K562 (cell line): ENCODE data around the gene OR52A5. TPM values are rescaled to one million over a fixed set of nuclear protein-coding genes. Genes with fewer than 3 reads are reported as not detected.

ENCODE experiments used
- ATAC-seq: fragments of 200-7000 bp; cut with Tn5 transposase; 3 replicates; pipeline ENCODE4 v1.9.1; 2020; ENCODE audit warnings: moderate library complexity
- BruUV-seq: library from RNA; stranded (reverse); fragments of 400-500 nt; replicated peaks from 2 replicates; lab custom pipeline; 2021; lab: Mats Ljungman, UMichigan
- CTCF ChIA-PET: fragments of 300-600 bp; formaldehyde crosslinking; extraction: SDS; loops from one replicate; lab custom pipeline; 2021; ENCODE audit warnings: low intra/inter-chr PET ratio; lab: Yijun Ruan, JAX
- POLR2A ChIA-PET: fragments of 300-600, 350-650 bp; sonication (Branson Sonifier 250); formaldehyde crosslinking; extraction: SDS; loops from one replicate; lab custom pipeline; 2021; ENCODE audit warnings: antibody characterized with exemption, inconsistent platforms; lab: Yijun Ruan, JAX
- DNase-seq, 4 experiments: peaks; one replicate each; pipeline versions ENCODE4 v3.0.0 to v3.0.0-alpha.2; 2011 to 2018; ENCODE audit warnings: low spot score in 3 of 4, mixed read lengths in 3 of 4; ENCODE audit errors: extremely low read depth in 1 of 4
- FAIRE-seq: peaks from 2 replicates; lab custom pipeline; 2011; peaks lifted over from hg19 to GRCh38; lab: Jason Lieb, UNC
- H2AFZ ChIP-seq: 2 replicates; pipeline ENCODE4 v1.6.0; 2011; ENCODE audit warnings: low read depth, low read length, control low read depth, inconsistent platforms
- H3K27ac ChIP-seq: fragments of 200-600 bp; 3 replicates; pipeline ENCODE4 v1.8.0; 2011; ENCODE audit warnings: low read depth, mild to moderate bottlenecking, control low read depth, inconsistent platforms, low read length, moderate library complexity, mixed read lengths; ENCODE audit errors: extremely low read depth
- H3K27me3 ChIP-seq, 2 experiments: fragments of 300-600 bp in 1 of 2; 2 replicates in 1 of 2; 3 replicates in 1 of 2; pipeline versions ENCODE4 v1.6.0 to v1.8.0; 2011; ENCODE audit warnings: inconsistent platforms in 2 of 2, low read length in 2 of 2, mild to moderate bottlenecking in 1 of 2, mixed read lengths in 1 of 2, moderate library complexity in 1 of 2; ENCODE audit not compliant: control insufficient read depth in 2 of 2, insufficient read depth in 2 of 2
- H3K36me3 ChIP-seq: fragments of 300-600 bp; 3 replicates; pipeline ENCODE4 v1.8.0; 2011; ENCODE audit warnings: mild to moderate bottlenecking, low read length, inconsistent platforms; ENCODE audit not compliant: control insufficient read depth, insufficient read depth
- H3K4me1 ChIP-seq, 2 experiments: fragments of 200-600 bp in 1 of 2; replicated peaks in 1 of 2; 2 replicates in 1 of 2; 3 replicates in 1 of 2; pipeline versions ENCODE4 v1.5.1 to v1.8.0; 2011; ENCODE audit warnings: inconsistent platforms in 2 of 2, low read length in 2 of 2, mild to moderate bottlenecking in 1 of 2, mixed read lengths in 1 of 2, moderate library complexity in 1 of 2; ENCODE audit not compliant: control insufficient read depth in 2 of 2, insufficient read depth in 2 of 2
- H3K4me2 ChIP-seq: 2 replicates; pipeline ENCODE4 v1.6.1; 2011; ENCODE audit warnings: low read length, control low read depth, inconsistent platforms, mixed read lengths; ENCODE audit not compliant: insufficient read depth
- H3K4me3 ChIP-seq: fragments of 200-600 bp; sonication (generic), shearing (Covaris generic); 2 replicates; pipeline ENCODE4 v1.5.1; 2016; ENCODE audit warnings: control low read depth, inconsistent platforms
- H3K79me2 ChIP-seq: fragments of 200-600 bp; 3 replicates; pipeline ENCODE4 v1.8.0; 2011; ENCODE audit warnings: low read length, inconsistent platforms; ENCODE audit not compliant: control insufficient read depth, insufficient read depth
- H3K9ac ChIP-seq, 2 experiments: 2 replicates each; pipeline versions ENCODE4 v1.6.0 to v1.6.1; 2011; ENCODE audit warnings: low read depth in 2 of 2, low read length in 2 of 2, control low read depth in 1 of 2, inconsistent platforms in 1 of 2, mild to moderate bottlenecking in 1 of 2, mixed read lengths in 1 of 2; ENCODE audit not compliant: insufficient read depth in 1 of 2
- H3K9me1 ChIP-seq: one replicate; pipeline ENCODE4 v1.6.0; 2011; ENCODE audit warnings: inconsistent platforms, mild to moderate bottlenecking, low read length, moderate library complexity; ENCODE audit not compliant: control insufficient read depth, insufficient read depth
- H3K9me3 ChIP-seq: replicated peaks from 2 replicates; pipeline ENCODE4 v1.5.1; 2011; ENCODE audit warnings: low read depth, low read length, inconsistent platforms; ENCODE audit not compliant: control insufficient read depth, insufficient read depth
- H4K20me1 ChIP-seq: replicated peaks from 2 replicates; pipeline ENCODE4 v1.6.1; 2011; ENCODE audit warnings: low read length, inconsistent platforms, mixed read lengths; ENCODE audit not compliant: control insufficient read depth, insufficient read depth
- CAMTA2 ChIP-seq: fragments of 250-450 bp; sonication (Bioruptor Pico); conservative IDR thresholded peaks from 2 replicates; pipeline ENCODE4 v1.5.1; 2022
- HOXB6 ChIP-seq: fragments of 250-450 bp; sonication (Bioruptor Pico); IDR thresholded peaks from 2 replicates; pipeline ENCODE4 v1.5.1; 2022; ENCODE audit warnings: mild to moderate bottlenecking, borderline replicate concordance
- NCOA6 ChIP-seq: fragments of 450-650 bp; IDR thresholded peaks from 2 replicates; pipeline ENCODE4 v1.6.1; 2017; ENCODE audit warnings: mild to moderate bottlenecking
- OTX1 ChIP-seq: fragments of 450-650 bp; formaldehyde crosslinking; IDR thresholded peaks from 2 replicates; pipeline ENCODE4 v1.4.0; 2022; ENCODE audit warnings: mild to moderate bottlenecking
- ZNF778 ChIP-seq: fragments of 450-650 bp; formaldehyde crosslinking; IDR thresholded peaks from 2 replicates; pipeline ENCODE4 v1.4.0; 2020; ENCODE audit warnings: mild to moderate bottlenecking, moderate library complexity
- WGBS: fragments of 100-300 bp; shearing (Covaris generic); methylation state at CpG from one replicate; pipeline ENCODE4 v1.1.6; 2016; ENCODE audit warnings: low coverage, mixed read lengths; ENCODE audit not compliant: insufficient coverage; ENCODE audit errors: missing lambda C conversion rate; 5-methylcytosine and 5-hydroxymethylcytosine counted together
- in situ Hi-C: fragments of 300-500 bp; cut with MboI; formaldehyde crosslinking; loops from 4 replicates; pipeline ENCODE4 v1.15.0; 2018; ENCODE audit warnings: inconsistent platforms, mixed read lengths
- intact Hi-C: fragments of 100-400 bp; cut with micrococcal nuclease; formaldehyde crosslinking; loops from 2 replicates; pipeline ENCODE4 v1.14.2; 2022
- polyA plus RNA-seq, 8 experiments: library from polyadenylated mRNA; depleted of rRNA in 4 of 8; stranded (reverse) in 5 of 8; unstranded in 3 of 8; fragments of >200 nt; fragmentation: Nextera tagmentation in 2 of 8; fragmentation: Illumina TruSeq in 1 of 8; extraction: Ambion mirVana in 2 of 8; extraction: Trizol in 1 of 8; gene quantifications; 2 replicates each; pipeline versions ENCODE4 v1.2.1 to v1.2.3, GENCODE V29; 2011 to 2014; ENCODE audit warnings: inconsistent platforms in 1 of 8, missing spikeins in 1 of 8
- total RNA-seq, 7 experiments: library from RNA; depleted of rRNA in 6 of 7; stranded (reverse); fragments of >200 nt in 6 of 7; fragmentation: Illumina TruSeq in 2 of 7; extraction: Trizol in 2 of 7; gene quantifications; 2 replicates each; pipeline versions ENCODE4 v1.2.1 to v1.2.3, GENCODE V29; 2011 to 2021; ENCODE audit warnings: low replicate concordance in 1 of 7
- TF ChIP-seq, protein P1 (sequence below): IDR thresholded peaks from 3 replicates; pipeline ENCODE4 v1.6.1; 2011; ENCODE audit warnings: borderline replicate concordance, mild to moderate bottlenecking, moderate library complexity; ENCODE audit not compliant: insufficient read length; ENCODE audit errors: extremely low read depth
- TF ChIP-seq, protein P2 (sequence below): sonication (generic); formaldehyde crosslinking; IDR thresholded peaks from 2 replicates; pipeline ENCODE4 v1.8.1; 2023; ENCODE audit warnings: missing genetic modification reagents, mild to moderate bottlenecking, borderline replicate concordance
- TF ChIP-seq, protein P3 (sequence below): fragments of 250-450 bp; sonication (Bioruptor Pico); IDR thresholded peaks from 2 replicates; pipeline ENCODE4 v1.5.0; 2021; ENCODE audit warnings: mild to moderate bottlenecking, borderline replicate concordance
- TF ChIP-seq, protein P4 (sequence below): sonication (generic); formaldehyde crosslinking; IDR thresholded peaks from 2 replicates; pipeline ENCODE4 v1.8.0; 2022; ENCODE audit warnings: mild to moderate bottlenecking, missing genetic modification reagents

The OR52A5 gene
- total and polyA plus RNA-seq, 9 of the 15 experiments (the other 6 are each of a cell fraction or from before 2014, with no cell fraction given) = 0.04 to 1.1 (median 0.94) TPM; not detected in 6

DNA sequence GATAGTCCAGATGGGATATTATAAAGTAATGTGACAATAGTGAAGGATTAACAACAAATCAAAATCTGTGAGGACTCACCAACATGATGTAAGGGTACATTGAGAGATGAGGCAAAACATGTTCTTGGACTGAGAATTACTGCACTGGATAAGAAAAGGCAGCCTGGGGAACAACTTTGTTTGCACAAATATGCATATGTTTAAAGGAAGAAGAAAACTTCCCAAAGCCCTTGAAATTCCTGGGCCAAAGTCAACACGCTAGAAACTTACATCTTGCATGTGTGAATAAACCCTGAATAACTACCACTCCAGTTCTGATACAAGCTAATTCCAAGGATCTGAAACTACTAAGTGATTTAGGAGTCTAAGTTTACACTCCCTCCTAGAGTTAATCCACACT, 1.1 kb downstream of the OR52A5 start:
- Histone ChIP-seq H3K27ac (no peak overlapping the region), H3K79me2 (no peaks in the 10 kb centered on the region), H3K4me3 (no peak overlapping the region), H3K27me3 (no peaks in the 10 kb centered on the region), H2AFZ (no peak overlapping the region), H4K20me1 (no peaks in the 10 kb centered on the region), H3K9ac (no peak overlapping the region), H3K9me3 (no peaks in the 10 kb centered on the region), H3K4me2 (no peak overlapping the region), H3K4me1 (peaks cover 5 to 8% of the 10 kb centered on the region in 2 experiments; a peak in 4 of 5 replicates), H3K9me1 (no peaks in the 10 kb centered on the region), H3K36me3 (no peaks in the 10 kb centered on the region)
- 50% methylated on average over 1 of the region's 1 CpG for WGBS
- ChIA-PET CTCF (no interaction called here), POLR2A (interaction anchor here (1.7 kb wide), 1 partner anchor 369 kb away, joined by 6 read pairs; no protein-coding TSS in a partner anchor)
- TF ChIP-seq NCOA6 (no peak), OTX1 (no peak), HOXB6 (CRISPR knock-in tag) (no peak), ZNF778 (no peak), CAMTA2 (no peak)
- TF ChIP-seq, protein P1, sequence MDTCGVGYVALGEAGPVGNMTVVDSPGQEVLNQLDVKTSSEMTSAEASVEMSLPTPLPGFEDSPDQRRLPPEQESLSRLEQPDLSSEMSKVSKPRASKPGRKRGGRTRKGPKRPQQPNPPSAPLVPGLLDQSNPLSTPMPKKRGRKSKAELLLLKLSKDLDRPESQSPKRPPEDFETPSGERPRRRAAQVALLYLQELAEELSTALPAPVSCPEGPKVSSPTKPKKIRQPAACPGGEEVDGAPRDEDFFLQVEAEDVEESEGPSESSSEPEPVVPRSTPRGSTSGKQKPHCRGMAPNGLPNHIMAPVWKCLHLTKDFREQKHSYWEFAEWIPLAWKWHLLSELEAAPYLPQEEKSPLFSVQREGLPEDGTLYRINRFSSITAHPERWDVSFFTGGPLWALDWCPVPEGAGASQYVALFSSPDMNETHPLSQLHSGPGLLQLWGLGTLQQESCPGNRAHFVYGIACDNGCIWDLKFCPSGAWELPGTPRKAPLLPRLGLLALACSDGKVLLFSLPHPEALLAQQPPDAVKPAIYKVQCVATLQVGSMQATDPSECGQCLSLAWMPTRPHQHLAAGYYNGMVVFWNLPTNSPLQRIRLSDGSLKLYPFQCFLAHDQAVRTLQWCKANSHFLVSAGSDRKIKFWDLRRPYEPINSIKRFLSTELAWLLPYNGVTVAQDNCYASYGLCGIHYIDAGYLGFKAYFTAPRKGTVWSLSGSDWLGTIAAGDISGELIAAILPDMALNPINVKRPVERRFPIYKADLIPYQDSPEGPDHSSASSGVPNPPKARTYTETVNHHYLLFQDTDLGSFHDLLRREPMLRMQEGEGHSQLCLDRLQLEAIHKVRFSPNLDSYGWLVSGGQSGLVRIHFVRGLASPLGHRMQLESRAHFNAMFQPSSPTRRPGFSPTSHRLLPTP = no peak
- TF ChIP-seq, protein P2, sequence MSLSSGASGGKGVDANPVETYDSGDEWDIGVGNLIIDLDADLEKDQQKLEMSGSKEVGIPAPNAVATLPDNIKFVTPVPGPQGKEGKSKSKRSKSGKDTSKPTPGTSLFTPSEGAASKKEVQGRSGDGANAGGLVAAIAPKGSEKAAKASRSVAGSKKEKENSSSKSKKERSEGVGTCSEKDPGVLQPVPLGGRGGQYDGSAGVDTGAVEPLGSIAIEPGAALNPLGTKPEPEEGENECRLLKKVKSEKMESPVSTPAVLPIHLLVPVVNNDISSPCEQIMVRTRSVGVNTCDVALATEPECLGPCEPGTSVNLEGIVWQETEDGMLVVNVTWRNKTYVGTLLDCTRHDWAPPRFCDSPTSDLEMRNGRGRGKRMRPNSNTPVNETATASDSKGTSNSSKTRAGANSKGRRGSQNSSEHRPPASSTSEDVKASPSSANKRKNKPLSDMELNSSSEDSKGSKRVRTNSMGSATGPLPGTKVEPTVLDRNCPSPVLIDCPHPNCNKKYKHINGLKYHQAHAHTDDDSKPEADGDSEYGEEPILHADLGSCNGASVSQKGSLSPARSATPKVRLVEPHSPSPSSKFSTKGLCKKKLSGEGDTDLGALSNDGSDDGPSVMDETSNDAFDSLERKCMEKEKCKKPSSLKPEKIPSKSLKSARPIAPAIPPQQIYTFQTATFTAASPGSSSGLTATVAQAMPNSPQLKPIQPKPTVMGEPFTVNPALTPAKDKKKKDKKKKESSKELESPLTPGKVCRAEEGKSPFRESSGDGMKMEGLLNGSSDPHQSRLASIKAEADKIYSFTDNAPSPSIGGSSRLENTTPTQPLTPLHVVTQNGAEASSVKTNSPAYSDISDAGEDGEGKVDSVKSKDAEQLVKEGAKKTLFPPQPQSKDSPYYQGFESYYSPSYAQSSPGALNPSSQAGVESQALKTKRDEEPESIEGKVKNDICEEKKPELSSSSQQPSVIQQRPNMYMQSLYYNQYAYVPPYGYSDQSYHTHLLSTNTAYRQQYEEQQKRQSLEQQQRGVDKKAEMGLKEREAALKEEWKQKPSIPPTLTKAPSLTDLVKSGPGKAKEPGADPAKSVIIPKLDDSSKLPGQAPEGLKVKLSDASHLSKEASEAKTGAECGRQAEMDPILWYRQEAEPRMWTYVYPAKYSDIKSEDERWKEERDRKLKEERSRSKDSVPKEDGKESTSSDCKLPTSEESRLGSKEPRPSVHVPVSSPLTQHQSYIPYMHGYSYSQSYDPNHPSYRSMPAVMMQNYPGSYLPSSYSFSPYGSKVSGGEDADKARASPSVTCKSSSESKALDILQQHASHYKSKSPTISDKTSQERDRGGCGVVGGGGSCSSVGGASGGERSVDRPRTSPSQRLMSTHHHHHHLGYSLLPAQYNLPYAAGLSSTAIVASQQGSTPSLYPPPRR = no peak
- TF ChIP-seq, protein P3, sequence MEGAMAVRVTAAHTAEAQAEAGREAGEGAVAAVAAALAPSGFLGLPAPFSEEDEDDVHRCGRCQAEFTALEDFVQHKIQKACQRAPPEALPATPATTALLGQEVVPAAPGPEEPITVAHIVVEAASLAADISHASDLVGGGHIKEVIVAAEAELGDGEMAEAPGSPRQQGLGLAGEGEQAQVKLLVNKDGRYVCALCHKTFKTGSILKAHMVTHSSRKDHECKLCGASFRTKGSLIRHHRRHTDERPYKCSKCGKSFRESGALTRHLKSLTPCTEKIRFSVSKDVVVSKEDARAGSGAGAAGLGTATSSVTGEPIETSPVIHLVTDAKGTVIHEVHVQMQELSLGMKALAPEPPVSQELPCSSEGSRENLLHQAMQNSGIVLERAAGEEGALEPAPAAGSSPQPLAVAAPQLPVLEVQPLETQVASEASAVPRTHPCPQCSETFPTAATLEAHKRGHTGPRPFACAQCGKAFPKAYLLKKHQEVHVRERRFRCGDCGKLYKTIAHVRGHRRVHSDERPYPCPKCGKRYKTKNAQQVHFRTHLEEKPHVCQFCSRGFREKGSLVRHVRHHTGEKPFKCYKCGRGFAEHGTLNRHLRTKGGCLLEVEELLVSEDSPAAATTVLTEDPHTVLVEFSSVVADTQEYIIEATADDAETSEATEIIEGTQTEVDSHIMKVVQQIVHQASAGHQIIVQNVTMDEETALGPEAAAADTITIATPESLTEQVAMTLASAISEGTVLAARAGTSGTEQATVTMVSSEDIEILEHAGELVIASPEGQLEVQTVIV (CRISPR knock-in tag) = no peak
- TF ChIP-seq, protein P4, sequence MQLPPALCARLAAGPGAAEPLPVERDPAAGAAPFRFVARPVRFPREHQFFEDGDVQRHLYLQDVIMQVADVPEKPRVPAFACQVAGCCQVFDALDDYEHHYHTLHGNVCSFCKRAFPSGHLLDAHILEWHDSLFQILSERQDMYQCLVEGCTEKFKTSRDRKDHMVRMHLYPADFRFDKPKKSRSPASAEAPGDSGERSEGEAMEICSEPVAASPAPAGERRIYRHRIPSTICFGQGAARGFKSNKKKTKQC (CRISPR knock-in tag) = no peak
- no TSS peak for BruUV-seq
- FAIRE-seq (peak; percentile 29), ATAC-seq (no peak), DNase-seq (no peak)
- in situ Hi-C loops = no loop called here
- intact Hi-C loops = no loop called here
